ENCODE measurements around the gene ZGLP1.
"Not testable (repeated sequence)": the region's sequence is repeated elsewhere in the genome, so short reads cannot be mapped to it uniquely, and the experiment has no call there.

ZGLP1 gene

DNA sequence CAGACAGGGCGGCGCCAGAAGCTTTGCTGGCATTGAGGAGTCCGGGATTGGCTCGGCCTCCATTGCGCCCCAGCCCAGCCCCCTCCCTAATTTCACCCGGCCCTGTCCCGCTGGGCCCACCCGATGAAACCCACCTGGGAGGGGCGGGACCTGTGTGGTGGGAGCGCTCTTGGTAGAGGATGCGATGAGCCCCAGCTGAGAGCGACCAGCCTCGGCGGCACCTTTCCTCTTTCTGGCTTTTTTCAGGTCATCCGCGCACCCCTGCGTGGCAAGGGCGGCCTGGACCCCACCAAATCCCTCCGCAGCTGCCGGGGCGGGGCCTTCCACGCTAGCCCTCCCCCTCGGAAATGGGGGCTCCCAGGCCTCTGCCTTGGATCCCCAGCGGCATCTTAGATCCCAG lies at the start of gene ZGLP1:
TSS of gene ZGLP1 (minus strand) at position 393 of the 400 bp plus-strand sequence.
- no peak for DNase-seq

GRCh38 chr19:10356431-10356830 lies 46.8 kb upstream of the ZGLP1 start:
- DNase-seq: no peak

DNA sequence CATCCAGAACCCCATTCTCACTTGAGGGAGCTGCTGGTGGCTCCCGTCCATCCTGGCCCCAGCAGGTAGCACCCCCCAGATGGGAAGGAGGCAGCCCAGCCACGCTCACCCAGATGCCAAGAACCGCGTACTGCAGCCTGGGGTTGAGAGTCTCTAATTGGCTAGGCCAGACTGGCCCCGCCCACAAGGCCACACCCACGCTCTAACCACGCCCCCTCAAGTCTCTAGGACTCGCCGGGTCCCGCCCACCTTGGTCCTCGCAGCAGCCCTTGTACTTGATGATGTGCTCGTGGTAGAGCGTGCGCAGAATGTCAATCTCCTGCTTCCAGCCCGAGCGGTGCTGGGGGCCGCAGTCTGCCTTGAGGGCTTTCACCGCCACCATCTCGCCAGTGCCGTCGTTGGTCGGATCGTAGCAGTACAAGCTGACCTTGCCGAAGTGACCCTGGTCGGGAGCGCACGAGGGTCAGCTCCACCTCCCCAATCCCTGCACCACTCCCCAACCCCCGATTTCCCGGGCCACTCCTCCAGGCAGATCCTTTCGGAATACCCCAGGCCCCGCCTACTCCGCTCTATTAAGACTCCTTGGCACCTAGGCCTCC lies 44.3 kb upstream of the ZGLP1 start:
- DNase-seq: peak in 2 of 58 donors; percentile 12 to 29

- DNase-seq: no peak
These were observed 43.4 kb upstream of the ZGLP1 start for GRCh38 chr19:10352764-10353671.

GRCh38 chr19:10346509-10346908 lies 36.9 kb upstream of the ZGLP1 start:
- peak in 2 of 58 donors; percentile 1 to 22 for DNase-seq

GRCh38 chr19:10344780-10345179 lies 35.2 kb upstream of the ZGLP1 start:
- DNase-seq: peak in 10 of 58 donors; percentile 5 to 29 (median 11)

DNA sequence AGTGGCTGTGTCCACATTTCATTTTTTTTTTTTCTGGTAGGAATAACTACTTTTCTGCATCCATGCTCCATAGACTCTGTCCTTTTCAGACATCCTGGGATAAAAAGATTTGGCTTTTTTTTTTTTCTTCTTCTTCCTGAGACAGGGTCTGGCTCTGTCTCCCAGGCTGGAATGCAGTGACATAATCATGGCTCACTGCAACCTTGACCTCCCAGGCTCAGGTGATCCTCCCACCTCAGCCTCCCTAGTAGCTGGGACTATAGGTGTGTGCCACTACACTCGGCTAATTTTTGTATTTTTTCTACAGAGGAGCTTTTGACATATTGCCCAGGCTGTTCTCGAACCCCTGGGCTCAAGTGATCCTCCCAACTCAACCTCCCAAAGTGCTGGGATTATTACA lies 33.9 kb upstream of the ZGLP1 start:
- no peak for DNase-seq

GRCh38 chr19:10339977-10340376 lies 30.4 kb upstream of the ZGLP1 start:
- no peak for DNase-seq

DNA sequence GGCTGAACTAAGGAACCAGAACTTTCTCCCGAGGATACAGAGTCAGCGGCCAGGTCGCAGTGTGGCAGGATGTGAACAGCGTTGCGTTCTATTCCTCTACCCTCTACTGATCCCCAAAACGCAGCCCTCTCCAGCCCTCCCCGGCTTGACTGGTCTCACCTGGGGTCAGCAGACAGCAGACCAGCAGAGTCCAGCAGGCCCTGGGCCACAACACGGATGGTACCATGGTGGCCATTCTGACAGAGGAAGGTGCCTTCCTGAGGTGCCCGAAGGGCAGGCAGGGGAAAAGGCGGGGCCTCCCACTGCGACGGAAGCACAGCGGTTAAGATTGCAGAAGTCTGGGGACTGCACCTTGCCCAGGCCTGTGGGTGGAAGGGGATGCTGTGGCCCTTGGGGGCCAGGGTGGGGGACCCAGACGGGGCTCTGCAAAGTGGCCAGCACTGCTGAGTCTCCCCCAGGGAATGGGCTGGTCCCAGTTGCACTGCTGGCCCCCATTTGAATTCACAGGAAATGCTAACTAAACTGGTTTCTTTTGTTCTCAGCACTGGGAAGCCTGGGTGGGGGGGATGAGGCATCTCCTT lies 29.9 kb upstream of the ZGLP1 start, which contains the start of gene ICAM3:
TSS of gene ICAM3 (minus strand) at position 245 of the 581 bp plus-strand sequence. CDS start at position 235, 10 bp downstream.
- no peak for DNase-seq

DNA sequence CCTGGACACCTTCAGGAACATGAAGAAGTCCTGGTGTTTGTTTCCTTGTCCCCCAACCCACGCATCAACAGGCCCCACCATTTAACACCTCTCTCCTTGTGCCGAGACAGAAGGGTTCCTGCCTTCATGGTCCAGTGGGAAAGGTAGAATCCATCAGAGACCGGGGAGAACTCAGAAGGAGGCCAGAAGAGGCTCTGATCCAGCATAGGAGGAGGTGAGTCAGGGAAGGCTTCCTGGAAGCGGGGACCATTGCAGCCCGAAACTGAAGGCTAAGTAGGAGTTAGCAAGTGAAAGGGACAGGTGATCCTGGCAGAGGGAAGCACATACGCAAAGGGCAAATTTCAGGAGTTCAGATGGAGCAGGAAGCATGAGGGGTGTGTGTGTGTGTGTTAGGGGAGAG lies 29.3 kb upstream of the ZGLP1 start:
- no peak for DNase-seq

- DNase-seq: not testable (repeated sequence)
These were observed 27.1 kb upstream of the ZGLP1 start for GRCh38 chr19:10336725-10337124.

DNA sequence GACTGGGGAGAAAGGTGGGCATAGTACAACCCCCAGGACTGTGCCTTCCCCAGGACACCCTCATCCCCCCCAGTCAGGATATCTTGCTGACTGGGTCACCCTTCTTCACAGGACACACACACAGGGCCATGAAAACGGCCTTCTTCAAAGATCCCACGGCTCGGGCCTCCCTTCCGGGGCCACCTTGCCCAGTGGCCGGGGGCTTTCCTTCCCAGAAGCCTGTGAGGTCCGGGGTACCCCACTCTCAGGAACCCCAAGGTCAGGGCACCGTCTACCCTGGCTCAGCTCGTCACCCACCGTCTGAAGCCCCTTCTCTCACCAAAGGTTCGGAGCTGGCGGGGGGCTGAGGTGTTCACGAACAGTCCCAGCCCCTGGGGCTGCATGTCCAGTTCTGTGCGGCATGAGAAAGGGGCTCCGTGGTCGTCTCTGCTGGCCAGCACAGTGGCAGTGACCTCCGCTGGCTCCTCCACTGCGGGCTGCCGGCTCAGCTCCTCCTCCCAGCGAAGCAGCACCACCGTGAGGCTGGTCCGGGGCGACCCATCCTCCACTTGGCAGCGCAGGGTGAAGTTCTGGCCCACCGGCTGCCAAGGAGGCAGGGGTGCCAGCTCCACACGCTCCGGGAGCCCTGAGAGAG lies 25.9 kb upstream of the ZGLP1 start:
- DNase-seq: peak in 19 of 58 donors; percentile 0 to 54 (median 13)

GRCh38 chr19:10334588-10335351 lies 25.2 kb upstream of the ZGLP1 start:
- DNase-seq: peak in 52 of 58 donors; percentile 8 to 82 (median 64)

GRCh38 chr19:10333758-10334587 lies 24.4 kb upstream of the ZGLP1 start:
- peak in 1 of 58 donors; percentile 50 for DNase-seq

GRCh38 chr19:10332965-10333757 lies 23.5 kb upstream of the ZGLP1 start, which contains the start of gene RAVER1:
RAVER1 (minus strand) TSS chr19:10333529; CDS start chr19:10333507, 22 bp downstream.
- peak; percentile 77 to 99 (median 95) for DNase-seq

DNA sequence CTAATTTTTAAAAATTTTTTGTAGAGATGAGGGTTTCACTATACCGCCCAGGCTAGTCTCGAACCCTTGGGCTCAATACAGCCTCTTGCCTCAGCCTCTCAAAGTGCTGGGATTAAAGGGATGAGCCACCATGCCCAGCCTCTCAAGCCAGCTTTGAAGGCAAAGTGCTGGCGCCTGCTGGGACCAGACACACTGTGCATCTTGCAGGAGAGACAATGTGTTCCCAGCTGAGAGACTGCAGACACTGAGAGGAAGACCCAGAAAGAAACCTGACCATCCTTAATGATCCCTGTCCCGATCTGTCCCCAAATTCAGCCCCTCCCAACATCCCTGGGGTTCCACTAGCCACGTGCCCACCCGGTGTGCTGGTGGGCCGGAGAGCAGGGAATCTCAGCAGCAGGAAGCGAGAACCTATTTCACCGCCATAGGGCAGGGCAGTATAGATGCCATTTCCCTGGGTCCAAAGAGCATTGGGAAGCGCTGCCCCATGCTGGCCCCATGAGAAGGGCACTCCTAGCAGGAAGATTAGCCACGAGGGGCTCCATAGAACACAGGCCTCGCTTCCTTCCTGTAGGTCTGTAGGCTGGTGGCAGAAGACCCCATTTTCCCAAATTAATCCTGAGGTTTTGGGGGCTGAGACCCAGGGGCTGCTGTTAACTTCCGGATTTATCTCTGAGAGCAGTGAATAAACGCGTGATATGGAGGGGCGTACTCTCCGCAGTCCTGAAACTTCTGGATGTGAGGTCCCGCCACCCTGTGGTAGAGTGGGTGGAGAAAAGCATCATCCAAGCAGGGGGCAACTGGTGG lies 22.7 kb upstream of the ZGLP1 start:
- peak in 1 of 58 donors; percentile 5 for DNase-seq

GRCh38 chr19:10329555-10329954 lies 19.9 kb upstream of the ZGLP1 start:
- DNase-seq: no peak
